Measurements from ENCODE around the gene FRS2.

GRCh38 chr12:69545081-69545480 is 74.9 kb downstream of the FRS2 start:
- TF ChIP-seq ATF2 (IDR thresholded peaks at IDR 0.05; ENCODE audit: low read length), result no peak
- no peak for TF ChIP-seq MTA3 (IDR thresholded peaks at IDR 0.05; ENCODE audit: borderline replicate concordance, low read length)
- TF ChIP-seq FOXM1 (IDR thresholded peaks at IDR 0.05; ENCODE audit: low read depth, low read length), result no peak
- TF ChIP-seq EZH2 (IDR thresholded peaks at IDR 0.05; ENCODE audit: borderline replicate concordance, control insufficient read depth, low read depth, low read length), result no peak
- no peak for TF ChIP-seq BRCA1 (IDR thresholded peaks at IDR 0.05; ENCODE audit: low read depth, low read length)
- TF ChIP-seq CREB1 (IDR thresholded peaks at IDR 0.05; ENCODE audit: low read depth), result no peak
- TF ChIP-seq USF1 (IDR thresholded peaks at IDR 0.05; ENCODE audit: borderline replicate concordance, extremely low read length, insufficient read depth, low read depth, low read length), result no peak
- TF ChIP-seq CTCF (IDR thresholded peaks at IDR 0.05 in 2 of 3, conservative IDR thresholded peaks at IDR 0.05 in 1 of 3; ENCODE audit: control insufficient read depth in 2 of 3, extremely low read depth in 1 of 3, insufficient read depth in 1 of 3, low read depth in 3 of 3, low read length in 3 of 3), result no peak
- no peak for TF ChIP-seq POLR2A (IDR thresholded peaks at IDR 0.05; ENCODE audit: low read depth, low read length)
- no peak for TF ChIP-seq EP300 (IDR thresholded peaks at IDR 0.05; ENCODE audit: borderline replicate concordance in 1 of 2, control insufficient read depth in 1 of 2, low read depth in 2 of 2, low read length in 2 of 2)
- no peak for TF ChIP-seq STAT1 (conservative IDR thresholded peaks at IDR 0.05)
- no peak for TF ChIP-seq BACH1 (IDR thresholded peaks at IDR 0.05; ENCODE audit: borderline replicate concordance)
- no peak for TF ChIP-seq PAX5 (IDR thresholded peaks at IDR 0.05; ENCODE audit: borderline replicate concordance, low read depth, low read length)

Data from GM12878 (cell line).